HepG2 (cell line): ENCODE results near the gene ZNF514. TPM values are rescaled to one million over a fixed set of nuclear protein-coding genes. Genes with fewer than 3 reads are reported as not detected.

Experiments used
- ATAC-seq: fragments of 200-7000 bp; cut with Tn5 transposase; 3 replicates; pipeline ENCODE4 v1.9.1; 2020; ENCODE audit warnings: mild to moderate bottlenecking, moderate library complexity
- BruUV-seq: library from RNA; stranded (reverse); fragments of 400-500 nt; replicated peaks from 2 replicates; lab custom pipeline; 2021; lab: Mats Ljungman, UMichigan
- CTCF ChIA-PET: fragments of 300-600 bp; formaldehyde crosslinking; extraction: SDS; loops from one replicate; lab custom pipeline; 2021; ENCODE audit warnings: low total read pairs, inconsistent platforms, low intra/inter-chr PET ratio; lab: Yijun Ruan, JAX
- POLR2A ChIA-PET: fragments of 350-600 bp; sonication (Branson Sonifier 250); formaldehyde crosslinking; loops from one replicate; lab custom pipeline; 2020; ENCODE audit warnings: antibody characterized with exemption, inconsistent platforms; lab: Yijun Ruan, JAX
- DNase-seq: peaks from one replicate; pipeline ENCODE4 v3.0.0-alpha.2; 2015; ENCODE audit warnings: low spot score
- FAIRE-seq: peaks from 3 replicates; lab custom pipeline; 2011; peaks lifted over from hg19 to GRCh38; lab: Jason Lieb, UNC
- H2AFZ ChIP-seq: one replicate; pipeline ENCODE4 v1.6.1; 2011; ENCODE audit warnings: low read length, inconsistent platforms
- H3K27ac ChIP-seq: fragments of 300-600 bp; 3 replicates; pipeline ENCODE4 v1.8.0; 2011; ENCODE audit warnings: mixed run types, mild to moderate bottlenecking, mixed read lengths, low read length, inconsistent platforms; ENCODE audit not compliant: insufficient read depth; ENCODE audit errors: extremely low read length
- H3K27me3 ChIP-seq, 2 experiments: fragments of 200-600 bp in 1 of 2; 2 replicates in 1 of 2; 3 replicates in 1 of 2; pipeline versions ENCODE4 v1.6.0 to v1.8.0; 2011; ENCODE audit warnings: low read length in 2 of 2, mild to moderate bottlenecking in 2 of 2, moderate library complexity in 2 of 2, inconsistent platforms in 1 of 2; ENCODE audit not compliant: insufficient read depth in 2 of 2, control insufficient read depth in 1 of 2
- H3K36me3 ChIP-seq, 2 experiments: fragments of 200-600 bp in 1 of 2; replicated peaks in 1 of 2; 2 replicates in 1 of 2; 3 replicates in 1 of 2; pipeline versions ENCODE4 v1.5.1 to v1.8.0; 2011; ENCODE audit warnings: low read length in 2 of 2, inconsistent platforms in 1 of 2; ENCODE audit not compliant: insufficient read depth in 2 of 2, control insufficient read depth in 1 of 2
- H3K4me1 ChIP-seq: 2 replicates; pipeline ENCODE4 v1.5.1; 2012; ENCODE audit warnings: low read length, inconsistent platforms; ENCODE audit not compliant: insufficient read depth
- H3K4me2 ChIP-seq: 2 replicates; pipeline ENCODE4 v1.6.0; 2011; ENCODE audit warnings: low read depth, low read length, inconsistent platforms
- H3K4me3 ChIP-seq, 3 experiments: fragments of 200-600 bp in 1 of 3; sonication (generic), shearing (Covaris generic) in 1 of 3; replicated peaks in 1 of 3; 2 replicates each; pipeline ENCODE4 v1.5.1; 2011 to 2016; ENCODE audit warnings: low read length in 3 of 3, inconsistent platforms in 2 of 3, low read depth in 2 of 3, mild to moderate bottlenecking in 2 of 3, control low read depth in 1 of 3, mixed read lengths in 1 of 3; ENCODE audit not compliant: insufficient read depth in 1 of 3
- H3K79me2 ChIP-seq: one replicate; pipeline ENCODE4 v1.6.1; 2011; ENCODE audit warnings: low read length, inconsistent platforms; ENCODE audit not compliant: insufficient read depth
- H3K9ac ChIP-seq: 2 replicates; pipeline ENCODE4 v1.6.0; 2011; ENCODE audit warnings: mild to moderate bottlenecking, low read depth, low read length, inconsistent platforms; ENCODE audit not compliant: insufficient read depth
- H3K9me3 ChIP-seq: 2 replicates; pipeline ENCODE4 v1.5.1; 2012; ENCODE audit warnings: mild to moderate bottlenecking, low read length
- H4K20me1 ChIP-seq: 2 replicates; pipeline ENCODE4 v1.6.0; 2011; ENCODE audit warnings: inconsistent platforms, mild to moderate bottlenecking, low read length, moderate library complexity; ENCODE audit not compliant: insufficient read depth
- FOXO4 ChIP-seq: sonication (generic); formaldehyde crosslinking; conservative IDR thresholded peaks from 2 replicates; pipeline ENCODE4 v1.8.1; 2023; ENCODE audit warnings: missing genetic modification reagents
- FUBP1 ChIP-seq: sonication (generic); formaldehyde crosslinking; IDR thresholded peaks from 2 replicates; pipeline ENCODE4 v1.5.1; 2020; ENCODE audit warnings: missing genetic modification reagents, mild to moderate bottlenecking, borderline replicate concordance
- HNRNPL ChIP-seq: fragments of 200-400 bp; formaldehyde crosslinking; IDR thresholded peaks from 2 replicates; pipeline ENCODE4 v1.6.1; 2017; ENCODE audit warnings: mild to moderate bottlenecking, low read depth, low read length
- MXD1 ChIP-seq: sonication (generic); formaldehyde crosslinking; IDR thresholded peaks from 2 replicates; pipeline ENCODE4 v1.4.0; 2020; ENCODE audit warnings: mild to moderate bottlenecking, missing genetic modification reagents
- NCOA5 ChIP-seq: sonication (generic); formaldehyde crosslinking; IDR thresholded peaks from 2 replicates; pipeline ENCODE4 v1.4.0; 2020; ENCODE audit warnings: missing genetic modification reagents
- POLR2A ChIP-seq, 2 experiments: IDR thresholded peaks; 2 replicates each; pipeline ENCODE4 v1.6.1; 2011; ENCODE audit warnings: low read depth in 2 of 2, low read length in 2 of 2, mild to moderate bottlenecking in 1 of 2, moderate library complexity in 1 of 2; ENCODE audit not compliant: insufficient read depth in 1 of 2
- REST ChIP-seq, 2 experiments: IDR thresholded peaks; 2 replicates each; pipeline ENCODE4 v1.6.1; 2011 to 2012; ENCODE audit warnings: low read length in 2 of 2, borderline replicate concordance in 1 of 2, low read depth in 1 of 2, mild to moderate bottlenecking in 1 of 2, moderate library complexity in 1 of 2
- SMARCE1 ChIP-seq: fragments of 450-650 bp; IDR thresholded peaks from 2 replicates; pipeline ENCODE4 v1.6.1; 2017; ENCODE audit warnings: borderline replicate concordance
- TFDP2 ChIP-seq: sonication (generic); formaldehyde crosslinking; IDR thresholded peaks from 2 replicates; pipeline ENCODE4 v1.4.0; 2020; ENCODE audit warnings: missing genetic modification reagents
- ZFP82 ChIP-seq: sonication (generic); formaldehyde crosslinking; IDR thresholded peaks from 2 replicates; pipeline ENCODE4 v1.5.1; 2020; ENCODE audit warnings: mild to moderate bottlenecking, missing genetic modification reagents, borderline replicate concordance
- ZNF12 ChIP-seq: sonication (generic); formaldehyde crosslinking; IDR thresholded peaks from 2 replicates; pipeline ENCODE4 v1.5.0; 2020; ENCODE audit warnings: missing genetic modification reagents
- ZNF614 ChIP-seq: IDR thresholded peaks from 2 replicates; pipeline ENCODE4 v1.6.1; 2018; ENCODE audit warnings: missing biosample characterization, missing genetic modification reagents, inconsistent platforms, borderline replicate concordance
- ZSCAN22 ChIP-seq: sonication (generic); formaldehyde crosslinking; IDR thresholded peaks from 2 replicates; pipeline ENCODE4 v1.4.0; 2020; ENCODE audit warnings: mild to moderate bottlenecking, missing genetic modification reagents
- WGBS: methylation state at CpG from one replicate; pipeline ENCODE4 v1.1.6; 2017; ENCODE audit warnings: low lambda C conversion rate; 5-methylcytosine and 5-hydroxymethylcytosine counted together
- in situ Hi-C: cut with HindIII; loops from 2 replicates; pipeline ENCODE4 v1.10.0; 2017; ENCODE audit warnings: low pct_unique_long_range_greater_than_20kb; ENCODE audit not compliant: extremely low pct_ligation_motif_present
- intact Hi-C: fragments of 100-400 bp; cut with micrococcal nuclease; formaldehyde crosslinking; loops from one replicate; pipeline ENCODE4 v1.10.0; 2022; ENCODE audit not compliant: unreplicated experiment
- polyA plus RNA-seq, 8 experiments: library from polyadenylated mRNA; depleted of rRNA in 3 of 8; stranded (reverse) in 7 of 8; unstranded in 1 of 8; fragments of >200 nt; fragmentation: Illumina TruSeq in 4 of 8; extraction: Trizol in 4 of 8; gene quantifications; 2 replicates each; pipeline versions ENCODE4 v1.2.1 to v1.2.3, GENCODE V29; 2011 to 2016; ENCODE audit warnings: low read depth in 4 of 8, missing spikeins in 1 of 8, mixed read lengths in 1 of 8; ENCODE audit not compliant: insufficient read depth in 1 of 8
- total RNA-seq, 5 experiments: library from RNA; depleted of rRNA; stranded (reverse); fragments of >200 nt; fragmentation: Illumina TruSeq; extraction: Trizol; gene quantifications; 2 replicates each; pipeline ENCODE4 v1.2.3, GENCODE V29; 2016; ENCODE audit warnings: low read depth in 1 of 5

ZNF514 gene
- total and polyA plus RNA-seq, 2 of the 13 experiments (the other 11 are each of a cell fraction or from before 2014, with no cell fraction given) = 15.2 to 18.7 TPM

- POLR2A ChIA-PET = interaction anchor here (1.1 to 3.6 kb wide), 5 partner anchors 8 to 236 kb away, joined by 4 to 48 read pairs (median 7); partner anchors contain the start of genes FAHD2A, MRPS5 and ZNF892
- DNase-seq (peak; percentile 21), FAIRE-seq (peak; percentile 8), ATAC-seq (peak; percentile 56)
- Histone ChIP-seq H3K27me3 (no peaks in the 10 kb centered on the region; a peak in 1 of 5 replicates), H3K4me1 (peaks cover 23% of the 10 kb centered on the region), H3K9ac (peak overlapping the region; percentile 95), H3K4me2 (peak overlapping the region; percentile 92), H3K27ac (peak overlapping the region; percentile 94), H4K20me1 (no peaks in the 10 kb centered on the region), H2AFZ (peak overlapping the region; percentile 78), H3K79me2 (peaks cover 22% of the 10 kb centered on the region), H3K9me3 (no peaks in the 10 kb centered on the region), H3K4me3 (peak overlapping the region; percentile 82 to 98 (median 91)), H3K36me3 (no peaks in the 10 kb centered on the region)
- in situ Hi-C loops (no loop called here), intact Hi-C loops (no loop called here)
- BruUV-seq = TSS peak; percentile 80
- WGBS = under 1% methylated on average over 16 of the region's 16 CpGs
- CTCF ChIA-PET = no interaction called here
- TF ChIP-seq POLR2A (IDR thresholded peaks at IDR 0.05; ENCODE audit: insufficient read depth in 1 of 2, low read depth in 2 of 2, low read length in 2 of 2) = no peak
- 0 out of 2 replicates have a peak, but pooled peaks have one; percentile 3 for TF ChIP-seq ZNF614 (CRISPR knock-in tag)
- TF ChIP-seq FUBP1 = no peak
- TF ChIP-seq SMARCE1 = no peak
- TF ChIP-seq FOXO4 (CRISPR knock-in tag) = no peak
- TF ChIP-seq ZSCAN22 (CRISPR knock-in tag) = no peak
- TF ChIP-seq TFDP2 (CRISPR knock-in tag) = no peak
- TF ChIP-seq ZFP82 (CRISPR knock-in tag) = 0 out of 2 replicates have a peak, but pooled peaks have one; percentile 9
- TF ChIP-seq REST (IDR thresholded peaks at IDR 0.05; ENCODE audit: borderline replicate concordance in 1 of 2, low read depth in 1 of 2, low read length in 2 of 2) = no peak
- TF ChIP-seq MXD1 (CRISPR knock-in tag) = no peak
- TF ChIP-seq NCOA5 (CRISPR knock-in tag) = no peak
- TF ChIP-seq ZNF12 (CRISPR knock-in tag) = no peak
- TF ChIP-seq HNRNPL = no peak
Observed at GRCh38 chr2:95166065-95166763, 6.6 kb upstream of the ZNF514 start.
